ENCODE measurements around the gene PAWR.
"Not testable (repeated sequence)": the region's sequence is repeated elsewhere in the genome, so short reads cannot be mapped to it uniquely, and the experiment has no call there.

PAWR gene

GRCh38 chr12:79644274-79645234 lies 46.2 kb downstream of the PAWR start:
- no peak for DNase-seq

- no peak for DNase-seq
Observed at GRCh38 chr12:79643821-79644220, 46.9 kb downstream of the PAWR start.

GRCh38 chr12:79638490-79638889 lies 52.3 kb downstream of the PAWR start:
- DNase-seq, result no peak

GRCh38 chr12:79637093-79637492 lies 53.7 kb downstream of the PAWR start:
- no peak for DNase-seq

GRCh38 chr12:79635676-79636075 lies 55.1 kb downstream of the PAWR start:
- DNase-seq, result no peak

GRCh38 chr12:79634957-79635471 lies 55.8 kb downstream of the PAWR start:
- no peak for DNase-seq

GRCh38 chr12:79629561-79629960 lies 61.2 kb downstream of the PAWR start:
- no peak for DNase-seq

- DNase-seq, result not testable (repeated sequence)
Observed at GRCh38 chr12:79626735-79627134, 64.0 kb downstream of the PAWR start.

GRCh38 chr12:79624378-79624777 lies 66.4 kb downstream of the PAWR start:
- no peak for DNase-seq

GRCh38 chr12:79619872-79620562 lies 70.7 kb downstream of the PAWR start:
- no peak for DNase-seq

- no peak for DNase-seq
Observed at GRCh38 chr12:79618848-79619404, 71.8 kb downstream of the PAWR start.

GRCh38 chr12:79617696-79618095 lies 73.1 kb downstream of the PAWR start:
- DNase-seq, result no peak

- no peak for DNase-seq
Observed at GRCh38 chr12:79615596-79616560, 74.9 kb downstream of the PAWR start.

- DNase-seq, result no peak
Observed at GRCh38 chr12:79614730-79615129, 76.0 kb downstream of the PAWR start.

- no peak for DNase-seq
Observed at GRCh38 chr12:79601908-79602307, 88.9 kb downstream of the PAWR start.

GRCh38 chr12:79597910-79598309 lies 92.9 kb downstream of the PAWR start:
- DNase-seq, result no peak

GRCh38 chr12:79596719-79597350 lies 93.9 kb downstream of the PAWR start:
- DNase-seq, result no peak

- no peak for DNase-seq
Observed at GRCh38 chr12:79595273-79595672, 95.5 kb downstream of the PAWR start.

- DNase-seq, result no peak
Observed at GRCh38 chr12:79592865-79593264, 97.9 kb downstream of the PAWR start.

GRCh38 chr12:79591988-79592387 lies 98.8 kb downstream of the PAWR start:
- no peak for DNase-seq

GRCh38 chr12:79590751-79591150 lies 100.0 kb downstream of the PAWR start:
- DNase-seq, result no peak

- no peak for DNase-seq
Observed at GRCh38 chr12:79587368-79587767, 103.4 kb downstream of the PAWR start.
